Measurements from ENCODE around the gene MAGIX. TPM values are rescaled to one million over a fixed set of nuclear protein-coding genes. Genes with fewer than 3 reads are reported as not detected.

Gene MAGIX
- total and polyA plus RNA-seq, 2 donors (not counting 1 experiment from before 2014, with no cell fraction given), result 0.40 to 1.7 TPM

GRCh38 chrX:49197543-49198087 lies 35.1 kb downstream of the MAGIX start:
- Histone ChIP-seq H3K9ac (ENCODE audit: insufficient read depth, low read length) (no peak overlapping the region), H3K4me2 (ENCODE audit: extremely low read depth, insufficient read depth, low read length) (no peak overlapping the region), H3K27ac (ENCODE audit: insufficient read depth, low read length) (no peak overlapping the region), H3K79me2 (ENCODE audit: control insufficient read depth, insufficient read depth, low read length) (no peaks in the 10 kb centered on the region), H3K9me3 (ENCODE audit: control insufficient read depth, insufficient read depth, low read depth, low read length) (no peaks in the 10 kb centered on the region), H2AFZ (ENCODE audit: low read length) (no peak overlapping the region), H3K4me3 (replicated peaks in 1 of 4; ENCODE audit: control extremely low read depth in 1 of 4, insufficient read depth in 1 of 4, low read depth in 3 of 4, low read length in 4 of 4) (no peak overlapping the region), H3K36me3 (ENCODE audit: control insufficient read depth, insufficient read depth, low read length) (no peaks in the 10 kb centered on the region), H4K20me1 (ENCODE audit: control insufficient read depth, extremely low read depth, insufficient read depth, low read length) (no peaks in the 10 kb centered on the region), H3K4me1 (ENCODE audit: control insufficient read depth, extremely low read depth, insufficient read depth, low read length) (no peaks in the 10 kb centered on the region), H3K27me3 (ENCODE audit: control insufficient read depth, insufficient read depth, low read length) (no peaks in the 10 kb centered on the region)
- no peak for TF ChIP-seq EZH2 (IDR thresholded peaks at IDR 0.05; ENCODE audit: low read length, missing control alignments)
- TF ChIP-seq CTCF (conservative IDR thresholded peaks at IDR 0.05 in 1 of 2, IDR thresholded peaks at IDR 0.05 in 1 of 2; ENCODE audit: low read depth in 1 of 2, low read length in 2 of 2), result no peak
- DNase-seq (ENCODE audit: low read depth in 2 of 2), result no peak

- no peak overlapping the region for H3K4me2 ChIP-seq (ENCODE audit: extremely low read depth, insufficient read depth, low read length)
Measured at GRCh38 chrX:49198540-49199314, 36.2 kb downstream of the MAGIX start.

GRCh38 chrX:49199315-49199595 lies 36.7 kb downstream of the MAGIX start:
- DNase-seq (ENCODE audit: low read depth in 2 of 2), result no peak
- H2AFZ ChIP-seq (ENCODE audit: low read length), result no peak overlapping the region
- no peak for TF ChIP-seq CTCF (conservative IDR thresholded peaks at IDR 0.05 in 1 of 2, IDR thresholded peaks at IDR 0.05 in 1 of 2; ENCODE audit: low read depth in 1 of 2, low read length in 2 of 2)
- TF ChIP-seq EZH2 (IDR thresholded peaks at IDR 0.05; ENCODE audit: low read length, missing control alignments), result no peak
- H4K20me1 ChIP-seq (ENCODE audit: control insufficient read depth, extremely low read depth, insufficient read depth, low read length), result no peaks in the 10 kb centered on the region
- no peaks in the 10 kb centered on the region for H3K36me3 ChIP-seq (ENCODE audit: control insufficient read depth, insufficient read depth, low read length)
- H3K4me2 ChIP-seq (ENCODE audit: extremely low read depth, insufficient read depth, low read length), result no peak overlapping the region
- no peaks in the 10 kb centered on the region for H3K27me3 ChIP-seq (ENCODE audit: control insufficient read depth, insufficient read depth, low read length)
- H3K4me1 ChIP-seq (ENCODE audit: control insufficient read depth, extremely low read depth, insufficient read depth, low read length), result no peaks in the 10 kb centered on the region
- no peaks in the 10 kb centered on the region for H3K79me2 ChIP-seq (ENCODE audit: control insufficient read depth, insufficient read depth, low read length)
- H3K4me3 ChIP-seq (replicated peaks in 1 of 4; ENCODE audit: control extremely low read depth in 1 of 4, insufficient read depth in 1 of 4, low read depth in 3 of 4, low read length in 4 of 4), result no peak overlapping the region
- H3K9me3 ChIP-seq (ENCODE audit: control insufficient read depth, insufficient read depth, low read depth, low read length), result no peaks in the 10 kb centered on the region
- H3K27ac ChIP-seq (ENCODE audit: insufficient read depth, low read length), result no peak overlapping the region
- no peak overlapping the region for H3K9ac ChIP-seq (ENCODE audit: insufficient read depth, low read length)

More at GRCh38 chrX:49198540-49199314, 36.2 kb downstream of the MAGIX start:
- Histone ChIP-seq H3K9me3 (ENCODE audit: control insufficient read depth, insufficient read depth, low read depth, low read length) (no peaks in the 10 kb centered on the region), H3K4me3 (replicated peaks in 1 of 4; ENCODE audit: control extremely low read depth in 1 of 4, insufficient read depth in 1 of 4, low read depth in 3 of 4, low read length in 4 of 4) (no peak overlapping the region), H3K36me3 (ENCODE audit: control insufficient read depth, insufficient read depth, low read length) (no peaks in the 10 kb centered on the region), H4K20me1 (ENCODE audit: control insufficient read depth, extremely low read depth, insufficient read depth, low read length) (no peaks in the 10 kb centered on the region), H3K9ac (ENCODE audit: insufficient read depth, low read length) (no peak overlapping the region), H3K79me2 (ENCODE audit: control insufficient read depth, insufficient read depth, low read length) (no peaks in the 10 kb centered on the region), H3K27me3 (ENCODE audit: control insufficient read depth, insufficient read depth, low read length) (no peaks in the 10 kb centered on the region), H2AFZ (ENCODE audit: low read length) (no peak overlapping the region), H3K27ac (ENCODE audit: insufficient read depth, low read length) (no peak overlapping the region), H3K4me1 (ENCODE audit: control insufficient read depth, extremely low read depth, insufficient read depth, low read length) (no peaks in the 10 kb centered on the region)
- no peak for DNase-seq (ENCODE audit: low read depth in 2 of 2)
- TF ChIP-seq CTCF (conservative IDR thresholded peaks at IDR 0.05 in 1 of 2, IDR thresholded peaks at IDR 0.05 in 1 of 2; ENCODE audit: low read depth in 1 of 2, low read length in 2 of 2), result no peak
- TF ChIP-seq EZH2 (IDR thresholded peaks at IDR 0.05; ENCODE audit: low read length, missing control alignments), result no peak
